Measurements from ENCODE around the gene IPO4. TPM values are rescaled to one million over a fixed set of nuclear protein-coding genes. Genes with fewer than 3 reads are reported as not detected.
A peak's percentile ranks its signal among the peaks of the same experiment; 100 is the strongest.

Gene IPO4
- total and polyA plus RNA-seq, 2 of the 13 experiments (the other 11 are each of a cell fraction or from before 2014, with no cell fraction given): 39.0 to 179 TPM

DNA sequence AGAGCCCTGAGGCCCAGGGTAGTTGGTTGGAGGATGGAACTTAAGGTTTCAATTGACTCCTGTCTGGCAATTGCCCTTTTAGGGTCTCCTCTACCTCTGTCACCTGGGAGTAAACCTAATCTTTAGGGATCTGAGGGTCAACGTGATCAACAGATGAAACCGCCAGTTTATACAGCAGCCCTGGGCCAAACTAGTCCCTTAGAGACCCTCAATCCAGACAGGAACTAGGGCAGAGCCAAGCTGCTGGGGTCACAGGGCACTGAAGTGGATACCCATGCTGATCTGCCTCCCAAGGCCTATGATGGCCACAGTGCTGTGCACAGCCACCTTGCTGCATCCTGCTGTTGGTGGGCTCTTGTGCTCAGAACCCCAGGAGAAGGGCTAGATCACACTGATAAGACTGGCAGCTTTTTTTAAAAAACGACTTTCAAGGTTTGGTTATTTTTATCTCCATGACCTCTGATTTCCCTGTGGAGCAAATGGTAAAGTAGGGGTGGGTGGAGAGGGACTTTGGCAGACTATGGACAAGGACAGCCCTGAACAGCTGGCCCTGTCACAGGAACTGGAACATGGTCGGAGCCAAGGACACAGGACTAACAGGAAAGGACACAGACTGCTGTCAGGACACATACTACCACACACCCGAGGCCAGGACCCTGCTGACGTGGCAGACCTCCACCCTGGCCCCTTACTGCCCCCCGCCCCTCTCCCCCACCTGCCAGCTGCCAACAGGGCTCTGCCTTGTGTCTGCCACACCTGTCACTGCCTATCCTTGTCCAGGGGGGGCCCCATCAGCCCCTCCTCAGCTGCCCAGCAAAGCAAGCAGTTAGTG lies 57.7 kb downstream of the IPO4 start (continued):
- TF ChIP-seq, protein P1, sequence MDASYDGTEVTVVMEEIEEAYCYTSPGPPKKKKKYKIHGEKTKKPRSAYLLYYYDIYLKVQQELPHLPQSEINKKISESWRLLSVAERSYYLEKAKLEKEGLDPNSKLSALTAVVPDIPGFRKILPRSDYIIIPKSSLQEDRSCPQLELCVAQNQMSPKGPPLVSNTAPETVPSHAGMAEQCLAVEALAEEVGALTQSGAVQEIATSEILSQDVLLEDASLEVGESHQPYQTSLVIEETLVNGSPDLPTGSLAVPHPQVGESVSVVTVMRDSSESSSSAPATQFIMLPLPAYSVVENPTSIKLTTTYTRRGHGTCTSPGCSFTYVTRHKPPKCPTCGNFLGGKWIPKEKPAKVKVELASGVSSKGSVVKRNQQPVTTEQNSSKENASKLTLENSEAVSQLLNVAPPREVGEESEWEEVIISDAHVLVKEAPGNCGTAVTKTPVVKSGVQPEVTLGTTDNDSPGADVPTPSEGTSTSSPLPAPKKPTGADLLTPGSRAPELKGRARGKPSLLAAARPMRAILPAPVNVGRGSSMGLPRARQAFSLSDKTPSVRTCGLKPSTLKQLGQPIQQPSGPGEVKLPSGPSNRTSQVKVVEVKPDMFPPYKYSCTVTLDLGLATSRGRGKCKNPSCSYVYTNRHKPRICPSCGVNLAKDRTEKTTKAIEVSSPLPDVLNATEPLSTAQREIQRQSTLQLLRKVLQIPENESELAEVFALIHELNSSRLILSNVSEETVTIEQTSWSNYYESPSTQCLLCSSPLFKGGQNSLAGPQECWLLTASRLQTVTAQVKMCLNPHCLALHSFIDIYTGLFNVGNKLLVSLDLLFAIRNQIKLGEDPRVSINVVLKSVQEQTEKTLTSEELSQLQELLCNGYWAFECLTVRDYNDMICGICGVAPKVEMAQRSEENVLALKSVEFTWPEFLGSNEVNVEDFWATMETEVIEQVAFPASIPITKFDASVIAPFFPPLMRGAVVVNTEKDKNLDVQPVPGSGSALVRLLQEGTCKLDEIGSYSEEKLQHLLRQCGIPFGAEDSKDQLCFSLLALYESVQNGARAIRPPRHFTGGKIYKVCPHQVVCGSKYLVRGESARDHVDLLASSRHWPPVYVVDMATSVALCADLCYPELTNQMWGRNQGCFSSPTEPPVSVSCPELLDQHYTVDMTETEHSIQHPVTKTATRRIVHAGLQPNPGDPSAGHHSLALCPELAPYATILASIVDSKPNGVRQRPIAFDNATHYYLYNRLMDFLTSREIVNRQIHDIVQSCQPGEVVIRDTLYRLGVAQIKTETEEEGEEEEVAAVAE (CRISPR knock-in tag; IDR thresholded peaks at IDR 0.05; ENCODE audit: borderline replicate concordance): 0 out of 2 replicates have a peak, but pooled peaks have one; percentile 12
- no peak for TF ChIP-seq HOXA9 (CRISPR knock-in tag; IDR thresholded peaks at IDR 0.05; ENCODE audit: borderline replicate concordance)
- no peak for TF ChIP-seq HINFP (CRISPR knock-in tag; IDR thresholded peaks at IDR 0.05; ENCODE audit: low read depth)
- TF ChIP-seq ZFX (CRISPR knock-in tag; IDR thresholded peaks at IDR 0.05; ENCODE audit: low read depth): peak; percentile 67; the same call in 1 of the 2 replicates
- no peak; the same call in 1 of the 2 replicates for TF ChIP-seq KLF13 (CRISPR knock-in tag; IDR thresholded peaks at IDR 0.05)
- peak; percentile 85; the same call in 1 of the 2 replicates for TF ChIP-seq ZNF747 (CRISPR knock-in tag; IDR thresholded peaks at IDR 0.05; ENCODE audit: borderline replicate concordance)
- TF ChIP-seq, protein P2, sequence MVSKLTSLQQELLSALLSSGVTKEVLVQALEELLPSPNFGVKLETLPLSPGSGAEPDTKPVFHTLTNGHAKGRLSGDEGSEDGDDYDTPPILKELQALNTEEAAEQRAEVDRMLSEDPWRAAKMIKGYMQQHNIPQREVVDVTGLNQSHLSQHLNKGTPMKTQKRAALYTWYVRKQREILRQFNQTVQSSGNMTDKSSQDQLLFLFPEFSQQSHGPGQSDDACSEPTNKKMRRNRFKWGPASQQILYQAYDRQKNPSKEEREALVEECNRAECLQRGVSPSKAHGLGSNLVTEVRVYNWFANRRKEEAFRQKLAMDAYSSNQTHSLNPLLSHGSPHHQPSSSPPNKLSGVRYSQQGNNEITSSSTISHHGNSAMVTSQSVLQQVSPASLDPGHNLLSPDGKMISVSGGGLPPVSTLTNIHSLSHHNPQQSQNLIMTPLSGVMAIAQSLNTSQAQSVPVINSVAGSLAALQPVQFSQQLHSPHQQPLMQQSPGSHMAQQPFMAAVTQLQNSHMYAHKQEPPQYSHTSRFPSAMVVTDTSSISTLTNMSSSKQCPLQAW (CRISPR knock-in tag; IDR thresholded peaks at IDR 0.05): peak; percentile 87
- TF ChIP-seq SP5 (CRISPR knock-in tag; IDR thresholded peaks at IDR 0.05; ENCODE audit: borderline replicate concordance, low read depth): peak; percentile 46; the same call in 1 of the 2 replicates
- TF ChIP-seq, protein P3, sequence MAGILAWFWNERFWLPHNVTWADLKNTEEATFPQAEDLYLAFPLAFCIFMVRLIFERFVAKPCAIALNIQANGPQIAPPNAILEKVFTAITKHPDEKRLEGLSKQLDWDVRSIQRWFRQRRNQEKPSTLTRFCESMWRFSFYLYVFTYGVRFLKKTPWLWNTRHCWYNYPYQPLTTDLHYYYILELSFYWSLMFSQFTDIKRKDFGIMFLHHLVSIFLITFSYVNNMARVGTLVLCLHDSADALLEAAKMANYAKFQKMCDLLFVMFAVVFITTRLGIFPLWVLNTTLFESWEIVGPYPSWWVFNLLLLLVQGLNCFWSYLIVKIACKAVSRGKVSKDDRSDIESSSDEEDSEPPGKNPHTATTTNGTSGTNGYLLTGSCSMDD (CRISPR knock-in tag; IDR thresholded peaks at IDR 0.05): no peak
- 0 out of 2 replicates have a peak, but pooled peaks have one; percentile 69 for TF ChIP-seq ZNF260 (CRISPR knock-in tag; IDR thresholded peaks at IDR 0.05; ENCODE audit: borderline replicate concordance, low read depth)
- 0 out of 2 replicates have a peak, but pooled peaks have one; percentile 48 for TF ChIP-seq ZNF546 (CRISPR knock-in tag; conservative IDR thresholded peaks at IDR 0.05)
- TF ChIP-seq ZNF143 (CRISPR knock-in tag; IDR thresholded peaks at IDR 0.05): no peak
- TF ChIP-seq, protein P4, sequence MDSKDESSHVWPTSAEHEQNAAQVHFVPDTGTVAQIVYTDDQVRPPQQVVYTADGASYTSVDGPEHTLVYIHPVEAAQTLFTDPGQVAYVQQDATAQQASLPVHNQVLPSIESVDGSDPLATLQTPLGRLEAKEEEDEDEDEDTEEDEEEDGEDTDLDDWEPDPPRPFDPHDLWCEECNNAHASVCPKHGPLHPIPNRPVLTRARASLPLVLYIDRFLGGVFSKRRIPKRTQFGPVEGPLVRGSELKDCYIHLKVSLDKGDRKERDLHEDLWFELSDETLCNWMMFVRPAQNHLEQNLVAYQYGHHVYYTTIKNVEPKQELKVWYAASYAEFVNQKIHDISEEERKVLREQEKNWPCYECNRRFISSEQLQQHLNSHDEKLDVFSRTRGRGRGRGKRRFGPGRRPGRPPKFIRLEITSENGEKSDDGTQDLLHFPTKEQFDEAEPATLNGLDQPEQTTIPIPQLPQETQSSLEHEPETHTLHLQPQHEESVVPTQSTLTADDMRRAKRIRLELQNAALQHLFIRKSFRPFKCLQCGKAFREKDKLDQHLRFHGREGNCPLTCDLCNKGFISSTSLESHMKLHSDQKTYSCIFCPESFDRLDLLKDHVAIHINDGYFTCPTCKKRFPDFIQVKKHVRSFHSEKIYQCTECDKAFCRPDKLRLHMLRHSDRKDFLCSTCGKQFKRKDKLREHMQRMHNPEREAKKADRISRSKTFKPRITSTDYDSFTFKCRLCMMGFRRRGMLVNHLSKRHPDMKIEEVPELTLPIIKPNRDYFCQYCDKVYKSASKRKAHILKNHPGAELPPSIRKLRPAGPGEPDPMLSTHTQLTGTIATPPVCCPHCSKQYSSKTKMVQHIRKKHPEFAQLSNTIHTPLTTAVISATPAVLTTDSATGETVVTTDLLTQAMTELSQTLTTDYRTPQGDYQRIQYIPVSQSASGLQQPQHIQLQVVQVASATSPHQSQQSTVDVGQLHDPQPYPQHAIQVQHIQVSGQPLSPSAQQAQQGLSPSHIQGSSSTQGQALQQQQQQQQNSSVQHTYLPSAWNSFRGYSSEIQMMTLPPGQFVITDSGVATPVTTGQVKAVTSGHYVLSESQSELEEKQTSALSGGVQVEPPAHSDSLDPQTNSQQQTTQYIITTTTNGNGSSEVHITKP (CRISPR knock-in tag; IDR thresholded peaks at IDR 0.05; ENCODE audit: low read depth): peak; percentile 61; the same call in 1 of the 2 replicates
- no peak for TF ChIP-seq FOXM1 (CRISPR knock-in tag; IDR thresholded peaks at IDR 0.05)

Data from HepG2 (cell line).